Endothelial cell (in vitro differentiated cells): ENCODE results near the gene DNAH9. TPM values are rescaled to one million over a fixed set of nuclear protein-coding genes. Genes with fewer than 3 reads are reported as not detected.

Experiments used
- DNase-seq: peaks from one replicate; pipeline ENCODE4 v3.0.0; 2021; ENCODE audit warnings: low spot score
- H3K27ac Mint-ChIP-seq: one replicate; pipeline ENCODE4 v1.8.0; 2021; ENCODE audit warnings: mixed read lengths, inconsistent platforms; ENCODE audit not compliant: unreplicated experiment
- H3K27me3 Mint-ChIP-seq: one replicate; pipeline ENCODE4 v1.8.0; 2021; ENCODE audit warnings: mild to moderate bottlenecking, moderate library complexity, mixed read lengths, inconsistent platforms; ENCODE audit not compliant: unreplicated experiment
- H3K36me3 Mint-ChIP-seq: one replicate; pipeline ENCODE4 v1.8.0; 2021; ENCODE audit warnings: mild to moderate bottlenecking, low read depth, mixed read lengths, inconsistent platforms; ENCODE audit not compliant: unreplicated experiment
- H3K4me1 Mint-ChIP-seq: one replicate; pipeline ENCODE4 v1.8.0; 2021; ENCODE audit warnings: mild to moderate bottlenecking, mixed read lengths, inconsistent platforms; ENCODE audit not compliant: unreplicated experiment
- H3K4me3 Mint-ChIP-seq: one replicate; pipeline ENCODE4 v1.8.0; 2021; ENCODE audit warnings: mild to moderate bottlenecking, mixed read lengths, inconsistent platforms; ENCODE audit not compliant: unreplicated experiment
- H3K9me3 Mint-ChIP-seq: one replicate; pipeline ENCODE4 v1.8.0; 2021; ENCODE audit warnings: mixed read lengths, inconsistent platforms; ENCODE audit not compliant: unreplicated experiment
- CTCF ChIP-seq: fragments of 200-600 bp; sonication (generic); IDR thresholded peaks from one replicate; pipeline ENCODE4 v1.5.0; 2021; ENCODE audit warnings: antibody characterized with exemption; ENCODE audit not compliant: unreplicated experiment
- total RNA-seq: library from RNA; stranded (reverse); fragmentation: NEBNext Ultra II Directional; extraction: Animal tissue kit (Norgen Biotek cat#: 25700); gene quantifications from one replicate; pipeline ENCODE4 v1.2.1, GENCODE V29; 2021; ENCODE audit not compliant: unreplicated experiment

DNAH9 gene
- total RNA-seq, 1 donor from 2014 or later = not detected

DNA sequence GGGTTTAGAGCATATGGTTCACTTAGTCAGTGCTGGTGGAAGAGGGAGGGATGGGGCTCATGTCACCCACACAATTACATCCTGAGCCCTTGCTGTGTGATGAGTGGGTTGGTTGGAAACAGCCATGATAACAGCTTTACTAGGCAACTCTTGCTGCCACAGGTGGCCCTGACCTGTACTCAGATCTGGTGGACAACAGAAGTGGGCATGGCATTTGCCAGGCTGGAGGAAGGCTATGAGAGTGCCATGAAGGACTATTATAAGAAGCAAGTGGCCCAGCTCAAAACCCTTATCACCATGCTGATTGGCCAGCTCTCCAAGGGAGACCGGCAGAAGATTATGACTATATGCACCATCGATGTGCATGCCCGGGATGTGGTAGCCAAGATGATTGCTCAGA lies 105.8 kb downstream of the DNAH9 start:
- H3K27me3 Mint-ChIP-seq = peaks cover 10% of the 10 kb centered on the region
- H3K27ac Mint-ChIP-seq = no peak overlapping the region
- peaks cover 22% of the 10 kb centered on the region for H3K36me3 Mint-ChIP-seq
- TF ChIP-seq CTCF = no peak
- peaks cover 45% of the 10 kb centered on the region for H3K9me3 Mint-ChIP-seq
- no peak for DNase-seq
- no peak overlapping the region for H3K4me3 Mint-ChIP-seq
- H3K4me1 Mint-ChIP-seq = no peaks in the 10 kb centered on the region

- no peak overlapping the region for H3K4me3 Mint-ChIP-seq
- peaks cover 35% of the 10 kb centered on the region for H3K9me3 Mint-ChIP-seq
- no peak for TF ChIP-seq CTCF
- no peaks in the 10 kb centered on the region for H3K4me1 Mint-ChIP-seq
- H3K27me3 Mint-ChIP-seq = peaks cover 6% of the 10 kb centered on the region
- no peak overlapping the region for H3K27ac Mint-ChIP-seq
- peaks cover 19% of the 10 kb centered on the region for H3K36me3 Mint-ChIP-seq
- DNase-seq = no peak
These were observed 106.8 kb downstream of the DNAH9 start for GRCh38 chr17:11705111-11705510.

DNA sequence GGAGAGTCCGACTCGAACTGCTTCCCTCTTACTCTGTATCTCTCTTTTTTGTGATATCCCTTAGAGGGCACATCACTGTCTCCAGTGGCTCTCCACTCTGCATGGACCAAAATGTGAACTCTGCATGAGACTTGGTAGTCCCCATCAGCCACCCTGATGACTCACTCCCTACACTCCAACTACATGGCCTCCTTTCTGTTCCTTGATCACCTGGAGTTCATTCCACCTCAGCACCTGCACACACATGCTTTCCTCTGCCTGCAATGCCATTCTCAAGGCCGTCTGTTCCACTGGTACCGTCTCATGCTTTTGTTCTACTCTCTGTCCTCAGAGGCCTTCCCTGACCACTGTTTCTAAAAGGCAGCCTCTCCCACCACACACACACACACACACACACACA lies 109.3 kb downstream of the DNAH9 start:
- Mint-ChIP-seq H3K9me3 (peaks cover 22% of the 10 kb centered on the region), H3K27ac (no peak overlapping the region), H3K4me3 (no peak overlapping the region)

GRCh38 chr17:11712456-11712855 lies 114.2 kb downstream of the DNAH9 start:
- TF ChIP-seq CTCF = no peak
- no peaks in the 10 kb centered on the region for H3K4me1 Mint-ChIP-seq
- H3K9me3 Mint-ChIP-seq = peaks cover 18% of the 10 kb centered on the region
- H3K36me3 Mint-ChIP-seq = peaks cover 13% of the 10 kb centered on the region
- H3K27me3 Mint-ChIP-seq = peaks cover 2% of the 10 kb centered on the region
- H3K4me3 Mint-ChIP-seq = no peak overlapping the region
- H3K27ac Mint-ChIP-seq = no peak overlapping the region
- DNase-seq = no peak

More for the DNA sequence above, 109.3 kb downstream of the DNAH9 start:
- TF ChIP-seq CTCF = no peak
- peaks cover 11% of the 10 kb centered on the region for H3K36me3 Mint-ChIP-seq
- DNase-seq = no peak
- peaks cover 2% of the 10 kb centered on the region for H3K27me3 Mint-ChIP-seq
- H3K4me1 Mint-ChIP-seq = no peaks in the 10 kb centered on the region

- DNase-seq = no peak
- Mint-ChIP-seq H3K27ac (no peak overlapping the region), H3K27me3 (no peaks in the 10 kb centered on the region), H3K36me3 (peaks cover 15% of the 10 kb centered on the region), H3K4me1 (no peaks in the 10 kb centered on the region), H3K4me3 (no peak overlapping the region), H3K9me3 (peaks cover 42% of the 10 kb centered on the region)
- TF ChIP-seq CTCF = no peak
These were observed 120.9 kb downstream of the DNAH9 start for GRCh38 chr17:11719203-11719602.
